H9 (cell line): Measurements from ENCODE around the gene JARID2. TPM values are rescaled to one million over a fixed set of nuclear protein-coding genes. Genes with fewer than 3 reads are reported as not detected.
A peak's percentile ranks its signal among the peaks of the same experiment; 100 is the strongest.

Experiments used
- DNase-seq: peaks from one replicate; pipeline ENCODE4 v3.0.0-alpha.2; 2017
- H2AFZ ChIP-seq: one replicate; pipeline ENCODE4 v1.6.1; 2013; ENCODE audit warnings: mild to moderate bottlenecking, low read length, control low read depth, moderate library complexity
- H2AK5ac ChIP-seq: 2 replicates; pipeline ENCODE4 v1.6.1; 2013; ENCODE audit warnings: low read length, control low read depth, mixed read lengths; ENCODE audit not compliant: insufficient read length
- H2BK120ac ChIP-seq: one replicate; pipeline ENCODE4 v1.6.1; 2013; ENCODE audit warnings: low read depth, mild to moderate bottlenecking, low read length, control low read depth, inconsistent platforms; ENCODE audit not compliant: poor library complexity, severe bottlenecking
- H2BK12ac ChIP-seq: 2 replicates; pipeline ENCODE4 v1.6.1; 2013; ENCODE audit warnings: low read length, control low read depth, mixed read lengths, low read depth; ENCODE audit not compliant: insufficient read length
- H2BK15ac ChIP-seq: 2 replicates; pipeline ENCODE4 v1.6.1; 2013; ENCODE audit warnings: low read depth, low read length, control low read depth
- H2BK20ac ChIP-seq: one replicate; pipeline ENCODE4 v1.6.1; 2013; ENCODE audit warnings: low read depth, mild to moderate bottlenecking, low read length, control low read depth, inconsistent platforms; ENCODE audit not compliant: poor library complexity, severe bottlenecking
- H2BK5ac ChIP-seq: 2 replicates; pipeline ENCODE4 v1.6.1; 2013; ENCODE audit warnings: low read length, control low read depth, mixed read lengths; ENCODE audit not compliant: insufficient read length
- H3K14ac ChIP-seq: 2 replicates; pipeline ENCODE4 v1.6.1; 2013; ENCODE audit warnings: low read length, control low read depth; ENCODE audit not compliant: insufficient read depth
- H3K18ac ChIP-seq: 2 replicates; pipeline ENCODE4 v1.6.1; 2013; ENCODE audit warnings: low read depth, mild to moderate bottlenecking, mixed read lengths, low read length, control low read depth; ENCODE audit not compliant: insufficient read length
- H3K23ac ChIP-seq: 2 replicates; pipeline ENCODE4 v1.6.1; 2013; ENCODE audit warnings: low read length, control low read depth, mixed read lengths, low read depth; ENCODE audit not compliant: insufficient read length
- H3K23me2 ChIP-seq: 2 replicates; pipeline ENCODE4 v1.6.1; 2013; ENCODE audit warnings: low read depth, mild to moderate bottlenecking, mixed read lengths, low read length, control low read depth; ENCODE audit not compliant: insufficient read length, poor library complexity, severe bottlenecking
- H3K27ac ChIP-seq: 2 replicates; pipeline ENCODE4 v1.5.1; 2013; ENCODE audit warnings: low read length, control low read depth, mixed read lengths, low read depth; ENCODE audit not compliant: insufficient read length
- H3K27me3 ChIP-seq: 2 replicates; pipeline ENCODE4 v1.6.1; 2013; ENCODE audit warnings: low read length, control low read depth, inconsistent platforms; ENCODE audit not compliant: insufficient read depth
- H3K4ac ChIP-seq: 2 replicates; pipeline ENCODE4 v1.6.1; 2013; ENCODE audit warnings: low read depth, mild to moderate bottlenecking, control low read depth, inconsistent platforms, low read length, moderate library complexity
- H3K4me1 ChIP-seq: 2 replicates; pipeline ENCODE4 v1.6.1; 2013; ENCODE audit warnings: low read length, control low read depth, inconsistent platforms; ENCODE audit not compliant: insufficient read depth
- H3K4me2 ChIP-seq: 2 replicates; pipeline ENCODE4 v1.6.1; 2013; ENCODE audit warnings: low read length, control low read depth, mixed read lengths; ENCODE audit not compliant: insufficient read length, insufficient read depth
- H3K56ac ChIP-seq: 2 replicates; pipeline ENCODE4 v1.6.1; 2013; ENCODE audit warnings: low read depth, mild to moderate bottlenecking, mixed read lengths, low read length, control low read depth; ENCODE audit not compliant: insufficient read length
- H3K79me1 ChIP-seq: 2 replicates; pipeline ENCODE4 v1.6.1; 2013; ENCODE audit warnings: low read depth, mild to moderate bottlenecking, moderate library complexity, low read length, control low read depth, inconsistent platforms; ENCODE audit not compliant: insufficient read depth, poor library complexity, severe bottlenecking
- H3K79me2 ChIP-seq: 2 replicates; pipeline ENCODE4 v1.6.1; 2013; ENCODE audit warnings: low read length, control low read depth, inconsistent platforms; ENCODE audit not compliant: insufficient read depth
- H3K9ac ChIP-seq: 2 replicates; pipeline ENCODE4 v1.6.1; 2013; ENCODE audit warnings: low read length, control low read depth, mixed read lengths; ENCODE audit not compliant: insufficient read length; ENCODE audit errors: extremely low read depth
- H3K9me3 ChIP-seq: one replicate; pipeline ENCODE4 v1.6.1; 2013; ENCODE audit warnings: low read depth, low read length, inconsistent platforms; ENCODE audit not compliant: control insufficient read depth
- H3T11ph ChIP-seq: one replicate; pipeline ENCODE4 v1.6.1; 2013; ENCODE audit warnings: mild to moderate bottlenecking, low read length, control low read depth, inconsistent platforms
- H4K20me1 ChIP-seq: one replicate; pipeline ENCODE4 v1.6.1; 2013; ENCODE audit not compliant: control insufficient read depth, insufficient read length, insufficient read depth
- H4K5ac ChIP-seq: 2 replicates; pipeline ENCODE4 v1.6.1; 2013; ENCODE audit warnings: low read depth, mild to moderate bottlenecking, mixed read lengths, low read length, control low read depth; ENCODE audit not compliant: insufficient read length
- H4K8ac ChIP-seq: replicated peaks from 2 replicates; pipeline ENCODE4 v1.6.1; 2013; ENCODE audit warnings: low read length, control low read depth, mixed read lengths, low read depth; ENCODE audit not compliant: insufficient read length
- H4K91ac ChIP-seq: 2 replicates; pipeline ENCODE4 v1.6.1; 2013; ENCODE audit warnings: low read depth, mild to moderate bottlenecking, moderate library complexity, mixed read lengths, low read length, control low read depth; ENCODE audit not compliant: insufficient read length
- H3K27ac Mint-ChIP-seq, 3 experiments: 2 replicates in 2 of 3; 3 replicates in 1 of 3; pipeline ENCODE4 v1.8.0; 2020 to 2021; ENCODE audit warnings: mixed read lengths in 3 of 3, mild to moderate bottlenecking in 1 of 3, moderate library complexity in 1 of 3
- H3K27me3 Mint-ChIP-seq: 2 replicates; pipeline ENCODE4 v1.8.0; 2021; ENCODE audit warnings: low read depth, mild to moderate bottlenecking, moderate library complexity, mixed read lengths
- H3K36me3 Mint-ChIP-seq, 3 experiments: 2 replicates in 2 of 3; 3 replicates in 1 of 3; pipeline ENCODE4 v1.8.0; 2020 to 2021; ENCODE audit warnings: low read depth in 3 of 3, mixed read lengths in 3 of 3; ENCODE audit not compliant: insufficient read depth in 1 of 3
- H3K4me1 Mint-ChIP-seq, 2 experiments: 2 replicates each; pipeline ENCODE4 v1.8.0; 2020; ENCODE audit warnings: mixed read lengths in 2 of 2
- H3K4me3 Mint-ChIP-seq, 2 experiments: 2 replicates in 1 of 2; 3 replicates in 1 of 2; pipeline ENCODE4 v1.8.0; 2020 to 2021; ENCODE audit warnings: mild to moderate bottlenecking in 2 of 2, mixed read lengths in 2 of 2, moderate library complexity in 1 of 2
- H3K9me3 Mint-ChIP-seq, 2 experiments: 2 replicates in 1 of 2; 3 replicates in 1 of 2; pipeline ENCODE4 v1.8.0; 2020; ENCODE audit warnings: mild to moderate bottlenecking in 2 of 2, mixed read lengths in 2 of 2, moderate library complexity in 1 of 2
- CTCF ChIP-seq: fragments of 200-600 bp; sonication (generic); conservative IDR thresholded peaks from 3 replicates; pipeline ENCODE4 v1.8.0; 2021; ENCODE audit warnings: antibody characterized with exemption, mild to moderate bottlenecking
- WGBS: extraction: QIAGEN DNeasy Blood & Tissue Kit; methylation state at CpG from one replicate; pipeline ENCODE4 v1.1.7; 2013; ENCODE audit warnings: missing lambda C conversion rate, low lambda C conversion rate, mixed read lengths; ENCODE audit not compliant: insufficient read length; ENCODE audit errors: extremely low coverage; 5-methylcytosine and 5-hydroxymethylcytosine counted together
- total RNA-seq: library from RNA; stranded (reverse); gene quantifications from 2 replicates; pipeline ENCODE4 v1.2.1, GENCODE V29; 2021

JARID2 gene
- total RNA-seq, 1 experiment from 2014 or later, result 174 TPM

GRCh38 chr6:15403094-15403755 lies 157.4 kb downstream of the JARID2 start:
- no peaks in the 10 kb centered on the region for H3K9me3 Mint-ChIP-seq
- Histone ChIP-seq H3K4me2 (no peak overlapping the region), H2AK5ac (no peak overlapping the region), H3K4me1 (peaks cover 37% of the 10 kb centered on the region), H2BK15ac (no peak overlapping the region), H2BK120ac (no peak overlapping the region), H3K23ac (no peak overlapping the region), H3K27ac (no peak overlapping the region), H3K27me3 (no peaks in the 10 kb centered on the region), H3K79me2 (peaks cover 98% of the 10 kb centered on the region), H3T11ph (no peak overlapping the region), H3K9ac (no peak overlapping the region), H3K79me1 (no peaks in the 10 kb centered on the region), H3K4ac (no peak overlapping the region), H3K56ac (no peak overlapping the region), H4K5ac (no peak overlapping the region), H4K91ac (no peak overlapping the region), H3K18ac (no peak overlapping the region), H2BK12ac (no peak overlapping the region), H3K23me2 (no peaks in the 10 kb centered on the region), H2BK20ac (no peak overlapping the region), H3K14ac (no peak overlapping the region), H4K8ac (no peak overlapping the region), H2BK5ac (no peak overlapping the region), H2AFZ (no peak overlapping the region), H3K9me3 (no peaks in the 10 kb centered on the region), H4K20me1 (peaks cover 3% of the 10 kb centered on the region)
- peak overlapping the region in 2 of 3 experiments; percentile 11 to 49; a peak in 3 of 7 replicates for H3K27ac Mint-ChIP-seq
- H3K4me1 Mint-ChIP-seq, result peaks cover 91 to 93% of the 10 kb centered on the region in 2 experiments
- no peak overlapping the region for H3K4me3 Mint-ChIP-seq
- no peaks in the 10 kb centered on the region for H3K36me3 Mint-ChIP-seq
- no peaks in the 10 kb centered on the region; the same call in 1 of the 2 replicates for H3K27me3 Mint-ChIP-seq
- no CpG with 5 or more reads among the region's 6 CpGs for WGBS
- no peak for DNase-seq
- TF ChIP-seq CTCF, result no peak
